Amniotic stem cell (primary cell): ENCODE results near the gene HDGFL3.
"Not testable (repeated sequence)": the region's sequence is repeated elsewhere in the genome, so short reads cannot be mapped to it uniquely, and the experiment has no call there.

ENCODE experiments used
- DNase-seq: peaks from one replicate; lab custom pipeline; 2025; lab: John Stamatoyannopoulos, UW

The HDGFL3 gene

GRCh38 chr15:83193721-83194120 lies 13.9 kb downstream of the HDGFL3 start:
- no peak for DNase-seq

DNA sequence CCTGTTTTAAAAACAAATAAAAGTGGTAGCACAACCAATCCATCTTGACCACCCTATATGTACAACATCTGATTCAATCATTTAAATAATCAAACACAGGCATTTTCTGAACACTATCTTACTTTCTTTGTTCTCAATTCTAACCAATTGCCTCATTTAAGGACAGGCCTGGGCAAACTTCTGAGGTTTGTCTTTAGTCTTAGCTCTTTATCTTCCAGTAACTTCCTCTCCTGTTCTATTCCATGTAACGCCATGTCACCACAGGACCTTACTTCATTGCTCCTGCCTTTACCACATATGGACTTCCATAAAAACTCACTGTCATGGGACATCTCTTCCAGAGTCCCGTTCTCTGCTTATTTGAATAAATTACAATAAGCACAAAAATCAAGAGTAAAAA lies 14.9 kb downstream of the HDGFL3 start:
- no peak for DNase-seq

DNA sequence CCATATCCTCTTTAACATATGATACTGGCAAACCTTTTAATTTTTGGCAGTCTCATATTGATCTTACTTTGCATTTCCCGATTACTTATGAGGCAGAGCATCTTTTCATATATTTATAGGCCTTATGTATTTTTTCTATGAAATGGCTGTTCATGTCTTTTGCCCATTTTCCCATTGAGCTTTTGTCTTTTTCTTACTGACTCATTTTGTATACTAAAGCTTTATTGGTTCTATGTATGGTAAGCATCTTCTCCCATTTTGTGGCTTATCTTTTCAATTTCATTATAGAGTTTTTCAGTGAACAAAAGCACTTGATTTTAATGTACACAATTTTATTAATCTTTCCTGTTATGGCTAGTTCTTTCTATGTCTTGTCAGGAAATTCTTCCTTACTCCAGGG lies 17.2 kb downstream of the HDGFL3 start:
- no peak for DNase-seq

DNA sequence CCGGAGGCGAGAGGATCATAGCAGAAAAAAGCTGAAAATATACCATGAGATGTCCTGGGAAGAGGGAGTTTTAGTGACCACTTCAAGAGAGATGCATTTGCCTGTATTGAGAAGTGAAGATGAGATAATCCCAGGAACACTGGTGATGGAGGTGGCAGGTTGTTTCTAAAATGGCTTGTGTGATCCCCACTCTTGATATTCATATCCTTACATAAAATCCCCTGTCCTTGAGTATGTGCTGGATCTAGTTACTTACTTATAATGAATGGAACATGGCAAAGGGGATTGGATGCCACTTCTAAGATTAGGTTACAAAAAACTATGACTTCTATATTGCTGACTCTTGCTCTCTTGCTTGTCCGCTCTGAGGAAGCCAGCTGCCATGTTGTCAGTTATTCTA lies 22.1 kb downstream of the HDGFL3 start:
- no peak for DNase-seq

DNA sequence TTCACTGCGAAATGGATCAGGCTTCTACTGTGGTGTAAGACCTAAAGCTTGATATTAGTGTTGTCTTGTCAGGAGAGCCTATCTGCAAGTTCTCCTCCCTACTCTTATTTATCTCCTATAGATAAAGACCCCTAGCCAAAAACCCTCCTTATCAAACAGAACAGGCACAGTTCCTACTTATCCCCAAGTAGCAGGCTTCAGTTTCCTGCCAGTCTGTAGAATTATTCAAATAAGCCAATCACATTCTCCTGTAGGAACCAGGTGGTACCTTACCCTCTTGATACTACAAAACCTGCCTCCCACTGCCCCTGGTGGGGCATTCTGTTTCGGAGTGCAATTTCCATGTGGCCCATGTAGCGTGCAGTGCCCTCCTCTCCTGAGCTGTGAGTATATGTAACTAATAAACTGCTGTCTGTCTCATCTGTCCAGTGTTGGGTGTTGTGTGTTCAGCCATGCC lies 28.7 kb downstream of the HDGFL3 start:
- DNase-seq, result no peak

- no peak for DNase-seq
Observed at GRCh38 chr15:83178390-83178789, 29.2 kb downstream of the HDGFL3 start.

DNA sequence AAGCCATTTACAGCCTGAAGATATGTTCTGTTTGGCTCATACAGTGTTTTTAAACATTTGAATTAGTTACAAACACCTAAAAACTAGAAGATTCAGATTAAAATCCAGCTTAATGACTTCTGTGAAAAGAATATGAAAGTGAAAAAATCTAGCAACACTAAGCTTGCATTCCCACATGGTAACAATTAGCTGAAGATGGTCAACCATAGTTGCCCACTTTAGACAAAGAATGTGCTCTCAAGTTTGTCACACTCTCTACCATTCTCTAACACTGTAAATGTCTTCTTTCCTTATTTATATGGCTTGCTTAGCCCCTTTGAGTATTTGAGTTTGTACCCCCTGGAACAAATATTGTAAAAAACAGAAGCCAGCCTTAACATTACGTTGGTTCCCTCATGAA lies 32.7 kb downstream of the HDGFL3 start:
- no peak for DNase-seq

- no peak for DNase-seq
Observed at GRCh38 chr15:83170474-83171165, 37.0 kb downstream of the HDGFL3 start.

- not testable (repeated sequence) for DNase-seq
Observed at GRCh38 chr15:83169576-83169975, 38.0 kb downstream of the HDGFL3 start.

DNA sequence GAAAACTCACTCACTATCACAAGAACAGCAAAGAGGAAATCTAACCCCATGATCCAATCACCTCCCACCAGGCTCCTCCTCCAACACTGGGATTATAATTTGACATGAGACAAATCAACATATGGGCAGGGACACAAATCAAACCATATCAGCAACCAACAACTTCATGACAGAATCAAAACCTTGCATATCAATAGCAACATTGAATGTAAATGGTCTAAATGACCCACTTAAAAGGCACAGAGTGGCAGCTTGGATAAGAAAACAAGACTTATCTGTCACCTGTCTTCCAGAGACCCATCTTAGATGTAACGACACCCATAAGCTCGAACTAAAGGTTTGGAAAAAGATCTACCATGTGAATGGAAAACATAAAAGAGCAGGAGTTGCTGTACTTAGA lies 40.8 kb downstream of the HDGFL3 start:
- DNase-seq, result no peak

DNA sequence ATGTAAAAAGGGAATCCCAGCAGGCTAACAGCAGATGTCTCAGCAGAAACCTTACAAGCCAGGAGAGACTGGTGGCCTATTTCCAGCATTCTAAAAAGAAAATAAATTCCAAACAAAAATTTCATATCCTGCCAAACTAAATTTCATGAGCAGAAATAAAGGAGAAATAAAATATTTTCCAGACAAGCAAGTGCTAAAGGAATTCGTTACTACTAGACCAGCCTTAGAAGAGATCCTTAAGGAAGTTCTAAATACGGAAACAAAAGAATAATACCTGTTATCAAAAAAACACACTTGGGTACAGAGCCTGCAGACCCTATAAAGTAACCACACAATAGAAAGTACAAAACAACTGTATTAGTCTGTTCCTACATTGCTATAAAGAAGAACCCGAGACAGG lies 41.4 kb downstream of the HDGFL3 start:
- no peak for DNase-seq

DNA sequence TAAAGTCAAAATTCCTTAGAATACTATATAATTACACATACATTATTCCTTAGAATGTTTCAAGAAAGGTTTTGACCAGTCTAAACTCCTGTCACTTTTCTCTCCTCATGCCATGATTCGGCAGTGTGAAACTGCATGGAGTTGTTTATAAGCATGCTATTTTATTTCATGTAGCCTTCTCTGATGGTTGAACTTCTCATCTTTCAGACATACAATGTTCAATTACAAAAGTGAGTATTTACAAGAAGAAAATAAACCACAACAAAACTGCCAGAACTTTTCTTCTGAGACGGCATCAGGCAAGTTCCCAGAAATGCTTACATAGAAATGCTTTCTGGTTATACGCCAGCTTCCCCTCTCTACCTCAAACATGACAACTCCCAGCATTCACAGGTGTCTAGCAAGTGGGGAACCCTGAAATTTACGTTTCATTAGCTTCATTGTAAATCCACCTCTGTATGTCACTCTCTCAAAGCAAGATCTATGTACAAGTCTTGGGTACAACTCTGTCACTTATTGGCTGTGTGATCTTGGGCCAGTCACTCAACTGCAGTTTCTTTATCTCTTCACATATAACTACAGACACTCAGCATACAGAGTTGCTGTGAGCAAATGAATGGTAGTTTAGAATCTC lies 42.7 kb downstream of the HDGFL3 start:
- no peak for DNase-seq

- DNase-seq, result no peak
Observed at GRCh38 chr15:83164111-83164770, 43.4 kb downstream of the HDGFL3 start.

DNA sequence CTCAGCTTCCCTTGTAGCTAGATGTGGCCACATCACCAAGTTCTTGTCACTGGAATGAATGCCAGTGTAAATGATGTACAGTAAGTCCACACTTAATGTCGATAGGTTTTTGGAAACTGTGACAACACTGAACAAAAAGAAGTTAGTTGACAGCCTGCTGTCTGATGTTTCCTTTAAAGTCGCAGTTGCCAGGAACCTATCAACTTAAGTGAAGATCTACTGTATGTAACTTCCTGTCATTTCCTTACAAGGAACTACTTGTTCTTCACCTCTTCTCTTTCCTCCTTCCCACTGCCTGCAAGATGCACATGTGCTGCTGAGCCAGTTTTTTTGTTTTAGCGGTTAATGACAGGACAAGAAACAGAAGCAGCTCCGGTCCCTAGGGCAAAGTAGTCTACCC lies 44.6 kb downstream of the HDGFL3 start:
- DNase-seq, result no peak

- no peak for DNase-seq
Observed at GRCh38 chr15:83160741-83161140, 46.9 kb downstream of the HDGFL3 start.

DNA sequence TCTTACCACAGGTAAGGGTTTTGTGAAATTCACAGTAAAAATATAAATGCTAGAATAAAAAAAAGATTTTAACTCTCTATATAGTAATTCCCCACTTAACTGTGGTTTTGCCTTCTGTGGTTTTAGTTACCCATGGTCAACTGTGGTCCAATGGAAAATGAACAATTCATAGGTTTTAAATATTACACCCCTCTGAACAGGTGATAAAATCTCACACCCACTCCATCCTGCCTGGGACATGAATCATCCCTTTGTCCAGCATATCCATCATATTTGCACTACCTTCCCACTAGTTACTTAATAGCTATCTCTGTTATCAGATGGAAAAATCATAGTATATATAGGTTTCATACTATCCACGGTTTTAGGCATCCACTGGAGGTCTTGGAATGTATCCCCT lies 49.2 kb downstream of the HDGFL3 start:
- DNase-seq, result no peak

GRCh38 chr15:83155942-83156341 lies 51.7 kb downstream of the HDGFL3 start:
- no peak for DNase-seq

- DNase-seq, result no peak
Observed at GRCh38 chr15:83153288-83153687, 54.3 kb downstream of the HDGFL3 start.

DNA sequence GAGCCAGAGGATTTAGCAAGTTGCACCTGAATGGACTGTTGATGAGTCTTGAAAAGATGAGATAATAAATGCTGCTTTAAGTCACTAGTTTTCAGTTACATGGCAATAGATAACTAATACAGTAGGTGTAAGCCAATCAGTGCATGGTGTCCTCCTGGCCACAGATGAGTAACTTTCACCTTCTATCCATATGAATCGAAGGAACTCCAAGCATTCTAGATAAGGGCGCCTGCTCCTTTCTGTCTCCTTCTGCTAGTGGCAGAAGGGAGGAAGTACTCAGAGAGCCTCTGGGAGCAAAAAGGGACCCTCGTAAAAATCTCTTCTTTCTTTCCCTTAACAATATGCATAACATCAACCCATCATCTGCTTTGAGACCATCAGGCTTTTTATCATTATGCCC lies 62.9 kb downstream of the HDGFL3 start:
- no peak for DNase-seq

GRCh38 chr15:83142151-83142550 lies 65.5 kb downstream of the HDGFL3 start:
- DNase-seq, result not testable (repeated sequence)

DNA sequence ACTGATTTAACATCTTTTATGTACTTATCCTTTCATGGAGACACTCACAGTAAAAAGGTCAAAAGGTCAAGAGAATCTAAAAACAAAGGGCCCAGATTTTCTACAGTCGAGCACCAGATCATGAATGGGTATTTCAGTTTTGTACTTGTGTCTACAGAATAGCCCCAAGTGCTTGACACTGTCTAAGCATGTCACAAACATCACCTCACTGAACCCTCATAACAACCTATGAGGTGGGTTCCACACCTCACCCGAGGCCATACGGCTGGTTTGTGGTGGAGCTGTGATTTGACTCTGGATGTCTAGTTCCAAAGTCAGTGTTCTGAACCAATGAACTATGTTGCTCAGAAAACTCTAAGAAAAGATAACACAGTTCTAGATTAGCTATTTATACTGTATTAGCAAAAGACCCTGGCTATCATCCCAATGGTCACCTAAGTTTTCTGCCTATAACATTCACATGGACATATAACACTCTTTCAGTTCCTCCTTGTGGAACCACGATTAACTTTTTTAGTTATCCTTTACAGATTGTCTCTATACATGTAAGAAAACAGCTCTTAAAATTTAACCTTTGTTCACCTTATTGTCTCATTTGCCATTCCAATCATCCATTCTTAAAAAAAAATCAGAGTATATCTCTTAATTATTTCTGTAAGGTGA lies 74.6 kb downstream of the HDGFL3 start:
- DNase-seq, result no peak

- DNase-seq, result no peak
Observed at GRCh38 chr15:83129791-83130190, 77.8 kb downstream of the HDGFL3 start.
